CD4-positive, alpha-beta T cell (primary cell): Measurements from ENCODE around the gene OR6C70. TPM values are rescaled to one million over a fixed set of nuclear protein-coding genes. Genes with fewer than 3 reads are reported as not detected.
"Not testable (repeated sequence)": the region's sequence is repeated elsewhere in the genome, so short reads cannot be mapped to it uniquely, and the experiment has no call there.

Source experiments
- ATAC-seq: fragments of 200-7000 bp; cut with Tn5 transposase; one replicate; pipeline ENCODE4 v1.10.0; 2022; ENCODE audit warnings: mild to moderate bottlenecking; ENCODE audit not compliant: poor library complexity
- CTCF ChIA-PET: fragments of 350-600 bp; sonication (Branson Sonifier 250); formaldehyde crosslinking; loops from one replicate; lab custom pipeline; 2021; ENCODE audit warnings: antibody characterized with exemption, inconsistent platforms; lab: Charles Lee
- POLR2A ChIA-PET: fragments of 350-600 bp; sonication (Branson Sonifier 250); formaldehyde crosslinking; loops from one replicate; lab custom pipeline; 2021; ENCODE audit warnings: antibody characterized with exemption, inconsistent platforms; lab: Charles Lee
- DNase-seq, 14 experiments: peaks; one replicate each; pipeline ENCODE4 v3.0.0-alpha.2; 2013 to 2020; ENCODE audit warnings: mixed read lengths in 2 of 14
- H3K27ac ChIP-seq, 2 donors: one replicate each; pipeline versions ENCODE4 v1.5.1 to v1.7.0; 2013; ENCODE audit warnings: low read length in 2 of 2, low read depth in 1 of 2, mild to moderate bottlenecking in 1 of 2
- H3K27me3 ChIP-seq, 2 experiments: 1 replicate in 1 of 2; 2 replicates in 1 of 2; pipeline versions ENCODE4 v1.6.1 to v1.7.0; 2013; ENCODE audit warnings: low read length in 2 of 2, control low read depth in 1 of 2, mild to moderate bottlenecking in 1 of 2, moderate library complexity in 1 of 2; ENCODE audit not compliant: insufficient read depth in 2 of 2, control insufficient read depth in 1 of 2
- H3K36me3 ChIP-seq: one replicate; pipeline ENCODE4 v1.6.1; 2013; ENCODE audit warnings: low read length, control low read depth; ENCODE audit not compliant: insufficient read depth
- H3K4me1 ChIP-seq: one replicate; pipeline ENCODE4 v1.6.1; 2013; ENCODE audit warnings: low read length, control low read depth; ENCODE audit not compliant: insufficient read depth
- H3K4me3 ChIP-seq: one replicate; pipeline ENCODE4 v1.5.1; 2013; ENCODE audit warnings: mild to moderate bottlenecking, low read length, moderate library complexity
- H3K9me3 ChIP-seq, 2 experiments: 1 replicate in 1 of 2; 2 replicates in 1 of 2; pipeline versions ENCODE4 v1.6.1 to v1.7.0; 2013; ENCODE audit warnings: low read length in 2 of 2, mild to moderate bottlenecking in 2 of 2, control low read depth in 1 of 2, moderate library complexity in 1 of 2; ENCODE audit not compliant: control insufficient read depth in 1 of 2, insufficient read depth in 1 of 2
- H3K27ac Mint-ChIP-seq: one replicate; pipeline ENCODE4 v1.8.0; 2020; ENCODE audit warnings: mixed read lengths
- H3K27me3 Mint-ChIP-seq: one replicate; pipeline ENCODE4 v1.8.0; 2021; ENCODE audit warnings: mixed read lengths
- H3K36me3 Mint-ChIP-seq: one replicate; pipeline ENCODE4 v1.8.0; 2021; ENCODE audit warnings: low read depth, mixed read lengths
- H3K4me1 Mint-ChIP-seq: one replicate; pipeline ENCODE4 v1.8.0; 2021; ENCODE audit warnings: low read depth, mixed read lengths
- H3K4me3 Mint-ChIP-seq: one replicate; pipeline ENCODE4 v1.8.0; 2020; ENCODE audit warnings: mild to moderate bottlenecking, mixed read lengths
- H3K9me3 Mint-ChIP-seq: one replicate; pipeline ENCODE4 v1.8.0; 2020; ENCODE audit warnings: mixed read lengths
- intact Hi-C, 2 experiments: fragments of 100-400 bp; cut with DNase I in 1 of 2; cut with micrococcal nuclease in 1 of 2; formaldehyde crosslinking; loops; one replicate each; pipeline versions ENCODE4 v1.15.1 to v1.9.0; 2023 to 2025; cut with DNase I, micrococcal nuclease
- total RNA-seq, 174 experiments: library from RNA in 2 of 174; stranded (reverse) in 2 of 174; gene quantifications; one replicate each; pipeline ENCODE4 v1.2.3 and lab custom pipeline; 2021 to 2026
- TF ChIP-seq, protein P1 (sequence below): fragments of 200-600 bp; IDR thresholded peaks from one replicate; pipeline ENCODE4 v1.8.0; 2022; ENCODE audit warnings: antibody characterized with exemption, mild to moderate bottlenecking

The OR6C70 gene
- total RNA-seq, 2 experiments from 2014 or later: not detected

DNA sequence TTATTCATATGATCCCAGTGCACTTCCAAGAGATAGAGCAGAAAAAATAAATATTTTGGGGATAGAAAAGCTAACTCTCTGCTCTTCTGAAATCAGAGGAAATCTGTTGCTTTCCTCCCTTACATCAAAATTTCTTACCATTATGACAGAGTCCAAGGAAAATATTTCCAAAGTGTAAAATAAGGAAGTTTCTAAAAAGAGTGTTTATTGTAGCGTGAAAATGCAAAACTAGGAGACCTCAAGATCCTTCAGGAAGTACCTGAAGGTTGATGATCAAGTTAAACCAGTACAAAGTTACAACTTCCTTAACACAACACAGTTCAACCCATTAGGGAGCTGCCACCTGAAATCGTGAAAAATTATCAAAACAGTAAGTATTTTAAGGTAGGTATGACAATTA lies 26.2 kb downstream of the OR6C70 start, which contains the start of gene OR6C2:
Gene OR6C2 (plus strand): TSS at position 301 of the 400 bp plus-strand sequence. CDS start 8,138 bp downstream, outside the sequence.
- ATAC-seq: no peak
- H3K9me3 Mint-ChIP-seq: peaks cover 10% of the 10 kb centered on the region
- DNase-seq: no peak
- Histone ChIP-seq H3K27ac (no peak within 1 kb of the TSS), H3K4me3 (no peak within 1 kb of the TSS), H3K36me3 (no peaks in the 10 kb centered on the region), H3K27me3 (no peaks in the 10 kb centered on the region), H3K9me3 (no peaks in the 10 kb centered on the region), H3K4me1 (no peaks in the 10 kb centered on the region)
- no peaks in the 10 kb centered on the region for H3K4me1 Mint-ChIP-seq
- TF ChIP-seq, protein P1, sequence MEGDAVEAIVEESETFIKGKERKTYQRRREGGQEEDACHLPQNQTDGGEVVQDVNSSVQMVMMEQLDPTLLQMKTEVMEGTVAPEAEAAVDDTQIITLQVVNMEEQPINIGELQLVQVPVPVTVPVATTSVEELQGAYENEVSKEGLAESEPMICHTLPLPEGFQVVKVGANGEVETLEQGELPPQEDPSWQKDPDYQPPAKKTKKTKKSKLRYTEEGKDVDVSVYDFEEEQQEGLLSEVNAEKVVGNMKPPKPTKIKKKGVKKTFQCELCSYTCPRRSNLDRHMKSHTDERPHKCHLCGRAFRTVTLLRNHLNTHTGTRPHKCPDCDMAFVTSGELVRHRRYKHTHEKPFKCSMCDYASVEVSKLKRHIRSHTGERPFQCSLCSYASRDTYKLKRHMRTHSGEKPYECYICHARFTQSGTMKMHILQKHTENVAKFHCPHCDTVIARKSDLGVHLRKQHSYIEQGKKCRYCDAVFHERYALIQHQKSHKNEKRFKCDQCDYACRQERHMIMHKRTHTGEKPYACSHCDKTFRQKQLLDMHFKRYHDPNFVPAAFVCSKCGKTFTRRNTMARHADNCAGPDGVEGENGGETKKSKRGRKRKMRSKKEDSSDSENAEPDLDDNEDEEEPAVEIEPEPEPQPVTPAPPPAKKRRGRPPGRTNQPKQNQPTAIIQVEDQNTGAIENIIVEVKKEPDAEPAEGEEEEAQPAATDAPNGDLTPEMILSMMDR: no peak
- no peak within 1 kb of the TSS for H3K4me3 Mint-ChIP-seq
- no peak within 1 kb of the TSS for H3K27ac Mint-ChIP-seq
- intact Hi-C loops: no loop called here
- POLR2A ChIA-PET: no interaction called here
- H3K27me3 Mint-ChIP-seq: peaks cover 26% of the 10 kb centered on the region
- H3K36me3 Mint-ChIP-seq: no peaks in the 10 kb centered on the region
- CTCF ChIA-PET: no interaction called here

DNA sequence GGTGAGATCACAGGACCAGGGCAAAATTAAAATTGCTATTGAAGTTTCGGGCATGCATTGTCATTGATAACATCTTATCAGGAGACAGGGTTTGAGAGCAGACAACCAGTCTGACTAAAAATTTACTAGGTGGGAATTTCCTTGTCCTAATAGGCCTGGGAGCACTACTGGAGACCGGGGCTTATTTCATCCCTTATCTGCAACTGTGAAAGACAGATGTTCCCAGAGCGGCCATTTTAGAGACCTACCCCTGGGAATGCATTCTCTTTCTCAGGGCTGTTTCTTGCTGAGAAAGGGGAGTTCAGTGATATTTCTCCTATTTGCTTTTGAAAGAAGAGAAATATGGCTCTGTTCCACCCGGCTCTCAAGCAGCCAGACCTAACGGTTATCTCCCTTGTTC lies 28.7 kb downstream of the OR6C70 start:
- Mint-ChIP-seq H3K9me3 (peaks cover 10% of the 10 kb centered on the region), H3K27me3 (peaks cover 13% of the 10 kb centered on the region)
- ATAC-seq, H3K4me1 Mint-ChIP-seq, POLR2A ChIA-PET, H3K27ac ChIP-seq, H3K4me3 Mint-ChIP-seq, H3K36me3 Mint-ChIP-seq, H3K27ac Mint-ChIP-seq, H3K36me3 ChIP-seq, CTCF ChIA-PET, H3K4me1 ChIP-seq, intact Hi-C loops, H3K9me3 ChIP-seq, H3K4me3 ChIP-seq, H3K27me3 ChIP-seq, DNase-seq: not testable (repeated sequence)

DNA sequence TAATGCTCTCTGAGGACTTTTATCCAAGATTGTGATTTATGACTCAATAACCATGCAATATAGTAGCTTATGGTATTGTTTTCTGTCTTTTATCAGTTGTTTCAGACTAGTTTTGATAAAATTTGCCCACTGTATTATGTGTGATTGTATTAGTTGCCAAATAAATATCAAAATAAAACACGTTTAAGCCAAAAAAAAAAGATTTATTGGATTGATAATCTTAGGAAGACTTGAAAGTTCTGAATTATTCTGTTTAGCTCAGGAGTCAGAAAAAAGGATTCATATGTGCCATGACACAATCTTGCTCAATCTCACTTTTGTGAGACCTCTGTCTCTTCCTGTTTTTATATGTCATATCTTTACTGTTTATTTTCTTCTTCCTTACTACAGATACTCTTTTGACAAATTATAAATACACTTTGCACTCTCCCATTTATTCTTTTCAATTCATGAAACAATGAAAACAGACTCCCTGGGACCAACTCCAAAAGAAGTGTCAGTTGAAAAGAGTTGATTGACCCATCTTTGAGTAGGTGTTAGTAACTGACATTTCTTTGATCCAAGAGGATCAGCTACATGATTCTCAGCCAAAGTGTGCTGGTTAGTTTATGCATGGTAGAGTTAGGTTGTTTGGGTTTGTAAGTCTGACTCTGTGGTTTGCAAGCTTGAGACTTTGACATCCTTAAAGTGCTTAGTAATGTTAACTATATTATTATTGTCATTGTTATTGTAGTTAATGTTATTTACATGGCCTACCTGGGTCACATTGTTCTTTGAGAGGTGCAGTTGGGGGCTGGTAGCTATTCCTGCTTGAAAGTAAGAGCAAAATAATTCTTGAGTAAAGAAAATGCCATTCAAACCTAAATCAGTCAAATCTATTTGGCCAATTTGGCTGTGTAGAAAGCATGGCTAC lies 41.4 kb downstream of the OR6C70 start:
- Histone ChIP-seq H3K4me1 (no peaks in the 10 kb centered on the region), H3K4me3 (no peak overlapping the region), H3K27ac (no peak overlapping the region), H3K36me3 (no peaks in the 10 kb centered on the region), H3K27me3 (no peaks in the 10 kb centered on the region), H3K9me3 (no peaks in the 10 kb centered on the region)
- no peak overlapping the region for H3K4me3 Mint-ChIP-seq
- CTCF ChIA-PET: no interaction called here
- H3K27ac Mint-ChIP-seq: no peak overlapping the region
- DNase-seq: no peak
- peaks cover 49% of the 10 kb centered on the region for H3K27me3 Mint-ChIP-seq
- intact Hi-C loops: no loop called here
- H3K36me3 Mint-ChIP-seq: no peaks in the 10 kb centered on the region
- TF ChIP-seq, protein P1: no peak
- no peak for ATAC-seq
- no peaks in the 10 kb centered on the region for H3K9me3 Mint-ChIP-seq
- no peaks in the 10 kb centered on the region for H3K4me1 Mint-ChIP-seq
- POLR2A ChIA-PET: no interaction called here
